Adrenal gland (tissue), 5 donors: Measurements from ENCODE around the gene PIGU.
"Not testable (repeated sequence)": the region's sequence is repeated elsewhere in the genome, so short reads cannot be mapped to it uniquely, and the experiment has no call there.

ENCODE experiments used
- CTCF ChIP-seq, 6 experiments: fragments of 450-650 bp in 4 of 6; fragments of 200-600 bp in 2 of 6; sonication (generic) in 1 of 6; IDR thresholded peaks; 1 replicate in 5 of 6; 2 replicates in 1 of 6; pipeline versions ENCODE4 v1.5.1 to v1.8.0; 2016 to 2021; ENCODE audit warnings: antibody characterized with exemption in 6 of 6, mild to moderate bottlenecking in 2 of 6, moderate library complexity in 1 of 6
- POLR2A ChIP-seq, 2 donors: fragments of 450-650 bp; IDR thresholded peaks; one replicate each; pipeline ENCODE4 v1.6.1; 2017; ENCODE audit warnings: antibody characterized with exemption in 2 of 2, mild to moderate bottlenecking in 2 of 2, moderate library complexity in 1 of 2
- donor health status: DM: no; HTN: no; CAD: no.

DNA sequence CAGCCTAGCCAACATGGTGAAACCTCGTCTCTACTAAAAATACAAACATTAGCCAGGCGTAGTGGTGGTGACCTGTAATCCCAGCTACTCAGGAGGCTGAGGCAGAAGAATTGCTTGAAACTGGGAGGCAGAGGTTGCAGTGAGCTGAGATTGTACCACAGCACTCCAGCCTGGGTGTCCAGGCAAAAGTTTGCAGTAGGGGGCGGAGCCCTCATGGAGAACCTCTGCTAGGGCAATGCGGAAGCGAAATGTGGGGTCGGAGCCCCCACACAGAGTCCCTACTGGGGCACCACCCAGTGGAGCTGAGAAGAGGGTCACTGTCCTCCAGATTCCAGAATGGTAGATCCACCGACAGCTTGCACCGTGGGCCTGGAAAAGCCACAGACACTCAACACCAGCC lies 60.0 kb downstream of the PIGU start:
- not testable (repeated sequence) for TF ChIP-seq CTCF, POLR2A (IDR thresholded peaks at IDR 0.05)
